Epidermal melanocyte (primary cell): ENCODE measurements around the gene RCN1.
"Not testable (repeated sequence)": the region's sequence is repeated elsewhere in the genome, so short reads cannot be mapped to it uniquely, and the experiment has no call there.

Source experiments
- DNase-seq: peaks from one replicate; pipeline ENCODE4 v3.0.0; 2011; ENCODE audit warnings: low spot score; ENCODE audit not compliant: insufficient read length

RCN1 gene

DNA sequence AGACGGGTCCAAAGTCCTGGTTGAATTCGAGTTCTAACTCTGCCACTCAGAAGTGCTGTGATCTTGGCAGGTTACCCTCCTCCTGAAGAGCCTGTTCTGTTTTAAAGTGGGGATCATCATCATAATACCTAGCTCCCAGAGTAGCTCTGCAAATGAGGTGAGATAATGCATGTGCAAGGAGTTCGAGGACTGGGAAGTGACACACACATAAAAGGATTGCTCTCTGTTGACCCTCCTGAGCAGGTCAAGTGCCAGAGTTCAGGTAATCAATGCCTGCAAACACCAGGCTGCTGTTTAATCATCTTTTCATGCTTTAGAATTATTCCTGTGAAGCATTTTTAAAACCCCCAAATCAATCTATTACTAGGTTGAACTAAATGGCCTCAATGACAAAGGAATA, 19.9 kb downstream of the RCN1 start:
- no peak for DNase-seq

DNA sequence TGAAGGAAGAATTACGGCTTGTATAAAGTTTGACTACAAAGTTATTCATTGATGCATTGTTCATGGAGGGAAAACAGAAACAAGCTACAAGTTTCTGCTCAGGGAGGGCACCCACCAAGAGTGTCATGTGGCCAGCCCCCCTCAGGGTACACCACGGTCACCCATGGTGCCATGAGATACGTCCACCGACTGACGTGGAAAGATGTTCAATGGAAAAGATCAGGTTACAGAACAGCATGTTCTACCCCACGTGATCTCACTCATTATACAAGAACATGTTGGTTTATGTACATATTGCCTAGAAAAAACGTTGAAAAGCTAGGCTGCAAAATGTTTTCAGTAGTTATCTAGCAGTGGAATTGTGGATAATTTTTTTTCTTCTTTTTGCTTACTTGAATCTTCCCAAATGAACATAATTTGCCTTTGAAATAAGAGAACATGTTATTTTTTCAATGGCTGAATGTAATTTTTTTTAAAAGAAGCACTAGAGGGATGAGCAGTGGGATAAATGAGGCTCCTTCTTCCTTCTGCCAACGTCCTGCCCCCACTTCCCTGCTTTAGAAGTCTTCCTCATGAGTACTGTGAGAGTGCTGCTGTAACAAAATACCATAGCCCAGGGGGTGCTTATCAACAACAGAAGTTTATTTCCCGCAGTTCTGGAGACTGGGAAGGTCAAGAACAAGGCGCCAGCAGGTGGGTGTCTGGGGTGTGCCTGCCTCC, 22.5 kb downstream of the RCN1 start:
- no peak for DNase-seq

DNA sequence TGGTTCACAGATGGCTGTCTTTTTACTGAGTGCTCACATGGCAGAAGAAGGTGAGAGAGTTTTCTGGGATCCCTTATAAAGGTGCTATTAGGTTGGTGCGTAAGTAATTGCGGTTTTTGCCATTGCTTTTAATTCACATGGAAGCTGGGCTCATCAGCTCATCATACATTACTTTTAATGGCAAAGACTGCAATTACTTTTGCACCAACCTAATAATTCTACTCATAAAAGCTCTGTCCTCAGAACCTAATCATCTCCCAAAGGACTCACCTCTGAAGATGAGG, 23.0 kb downstream of the RCN1 start:
- DNase-seq = no peak

DNA sequence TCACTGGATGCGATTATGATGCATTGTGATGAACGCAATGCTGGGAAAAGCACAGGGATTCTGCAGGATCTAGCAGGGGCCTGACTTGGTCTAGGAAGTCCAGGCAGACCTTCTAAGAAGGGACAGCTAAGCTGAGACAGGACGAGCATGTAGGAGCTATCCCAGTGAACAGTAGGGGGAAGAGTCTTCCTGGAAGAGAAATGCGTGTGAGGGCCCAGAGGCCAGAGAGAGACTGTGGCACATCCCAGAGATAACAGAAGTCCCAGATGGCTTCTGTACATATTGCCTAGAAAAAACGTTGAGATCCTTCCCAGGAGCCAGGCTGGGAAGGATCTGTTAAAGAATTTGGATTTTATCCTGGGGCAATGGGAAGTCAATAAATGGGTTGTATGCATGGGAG, 24.6 kb downstream of the RCN1 start:
- DNase-seq = no peak

DNA sequence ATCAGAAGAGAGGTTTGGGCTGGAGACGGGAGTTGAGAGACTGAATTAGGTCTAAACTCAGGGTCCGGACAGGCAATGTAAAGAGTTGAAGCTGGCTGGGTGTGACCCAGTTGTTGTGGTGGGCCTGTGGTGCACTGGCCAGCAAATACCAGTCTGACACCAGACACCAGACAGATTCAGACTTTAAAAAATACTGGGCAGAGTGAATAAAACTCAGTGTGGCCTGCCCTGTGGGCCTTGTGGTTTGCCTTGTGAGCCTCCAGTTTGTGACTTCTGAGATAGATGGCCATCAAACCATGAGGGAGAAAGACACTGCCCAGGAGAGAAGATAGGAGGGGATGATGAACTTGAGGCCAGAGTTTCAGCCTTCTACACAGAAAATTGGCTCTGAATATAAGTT, 25.8 kb downstream of the RCN1 start:
- DNase-seq = no peak

DNA sequence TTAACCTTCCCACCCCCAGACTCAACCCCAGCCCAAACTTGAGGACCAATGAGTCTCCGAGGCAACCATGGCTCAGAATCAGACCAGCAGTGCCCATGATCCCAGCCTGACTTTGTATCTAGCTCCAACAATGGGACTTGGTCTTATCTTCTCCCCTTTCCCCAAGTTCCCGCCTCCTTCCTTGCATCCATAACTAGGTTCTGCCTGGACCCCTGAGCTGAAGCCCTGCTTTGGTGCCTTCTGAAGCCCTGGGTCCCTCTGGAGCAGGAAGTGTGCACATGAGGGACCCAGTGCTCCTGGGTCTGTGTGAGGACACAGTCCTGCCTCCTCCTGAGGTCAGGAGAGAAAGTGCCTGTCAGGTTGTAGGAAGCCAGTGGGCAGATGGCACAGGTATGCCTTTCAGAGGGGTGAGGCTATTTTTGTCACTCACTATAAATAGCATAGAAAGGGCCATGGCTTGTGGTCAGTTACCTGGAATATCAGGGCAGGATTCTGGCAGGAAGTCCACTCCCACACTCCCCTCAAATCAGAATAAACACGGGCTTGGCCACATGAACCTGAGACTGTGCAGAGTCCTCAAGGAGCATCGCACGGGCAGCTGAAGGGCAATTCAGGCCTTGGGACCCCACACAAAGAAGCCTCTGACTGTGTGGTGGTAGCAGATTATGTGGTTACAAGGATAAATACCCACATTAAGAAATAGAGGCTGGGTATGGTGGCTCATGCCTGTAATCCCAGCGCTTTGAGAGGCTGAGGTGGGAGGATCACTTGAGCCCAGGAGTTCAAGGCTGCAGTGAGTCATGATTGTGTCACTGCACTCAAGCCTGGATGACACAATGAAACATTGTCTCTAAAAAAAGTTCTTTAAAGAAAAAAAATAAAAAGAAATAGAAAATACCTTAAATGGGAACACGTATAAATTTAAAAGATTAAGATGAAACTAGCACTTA, 27.4 kb downstream of the RCN1 start:
- no peak for DNase-seq

DNA sequence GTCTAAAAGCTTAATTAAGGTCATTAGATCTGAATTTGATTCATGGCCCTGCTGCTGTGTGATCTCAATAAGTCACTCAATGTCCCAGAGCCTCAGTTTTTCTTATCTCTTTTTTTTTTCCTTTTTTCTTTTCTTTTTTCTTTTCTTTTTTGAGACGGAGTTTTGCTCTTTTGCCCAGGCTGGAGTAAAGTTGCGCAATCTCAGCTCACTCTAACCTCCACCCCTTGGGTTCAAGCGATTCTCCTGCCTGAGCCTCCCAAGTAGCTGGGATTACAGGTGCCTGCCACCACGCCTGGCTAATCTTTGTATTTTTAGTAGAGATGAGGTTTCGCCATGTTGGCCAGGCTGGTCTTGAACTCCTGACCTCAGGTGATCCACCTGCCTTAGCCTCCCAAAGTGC, 28.3 kb downstream of the RCN1 start:
- not testable (repeated sequence) for DNase-seq

DNA sequence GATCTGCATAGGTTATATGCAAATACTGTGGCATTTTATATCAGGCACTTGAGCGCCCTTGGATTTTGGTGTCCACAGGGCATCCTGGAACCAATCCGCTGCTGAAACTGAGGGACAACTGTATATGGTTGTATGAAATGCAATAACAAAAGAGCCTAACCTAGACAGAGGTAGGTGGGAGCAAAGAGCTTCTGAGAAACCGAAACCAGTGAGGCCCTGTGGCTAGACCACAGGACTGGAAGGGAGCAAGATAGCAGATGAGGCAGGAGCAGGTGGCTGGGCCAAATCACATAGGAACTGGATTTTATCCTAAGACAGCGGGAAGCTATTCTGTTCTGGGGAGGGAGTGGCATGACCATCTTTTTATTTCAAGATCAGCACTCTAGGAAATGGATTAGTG, 30.1 kb downstream of the RCN1 start:
- no peak for DNase-seq

DNA sequence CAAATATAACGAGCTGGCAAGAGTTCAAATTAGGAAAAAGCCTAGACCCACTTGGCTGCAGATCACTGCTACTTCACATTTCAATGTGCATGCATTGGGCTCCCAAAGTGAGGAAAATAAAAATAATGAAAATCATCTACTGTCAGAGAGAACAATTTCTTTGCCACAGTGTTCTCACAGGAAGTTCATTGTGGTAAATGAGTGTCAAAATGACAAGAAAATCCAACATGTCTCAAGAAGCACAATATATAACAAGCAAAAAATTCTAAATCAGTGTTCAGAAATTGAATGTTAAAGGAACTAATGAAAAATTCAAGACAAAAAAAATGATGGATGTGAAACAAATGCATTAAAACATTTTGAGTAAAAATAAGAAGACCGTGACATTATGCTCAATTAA, 31.3 kb downstream of the RCN1 start:
- no peak for DNase-seq

DNA sequence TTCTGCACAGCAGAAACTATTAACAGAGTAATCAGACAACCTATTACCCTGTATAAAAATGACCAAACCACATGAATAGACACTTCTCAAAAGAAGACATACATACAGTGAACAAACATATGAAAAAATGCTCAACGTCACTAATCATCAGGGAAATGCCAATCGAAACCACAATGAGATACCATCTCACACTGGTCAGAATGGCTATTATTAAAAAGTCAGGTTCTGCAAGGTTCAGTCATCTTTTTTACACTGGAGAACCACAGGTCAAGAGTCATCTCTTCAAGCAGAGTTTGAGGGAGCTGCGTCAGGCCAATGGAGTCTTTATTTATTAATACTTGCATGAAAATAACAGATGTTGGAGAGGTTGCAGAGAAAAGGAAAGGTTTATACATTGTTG, 40.4 kb downstream of the RCN1 start:
- no peak for DNase-seq

DNA sequence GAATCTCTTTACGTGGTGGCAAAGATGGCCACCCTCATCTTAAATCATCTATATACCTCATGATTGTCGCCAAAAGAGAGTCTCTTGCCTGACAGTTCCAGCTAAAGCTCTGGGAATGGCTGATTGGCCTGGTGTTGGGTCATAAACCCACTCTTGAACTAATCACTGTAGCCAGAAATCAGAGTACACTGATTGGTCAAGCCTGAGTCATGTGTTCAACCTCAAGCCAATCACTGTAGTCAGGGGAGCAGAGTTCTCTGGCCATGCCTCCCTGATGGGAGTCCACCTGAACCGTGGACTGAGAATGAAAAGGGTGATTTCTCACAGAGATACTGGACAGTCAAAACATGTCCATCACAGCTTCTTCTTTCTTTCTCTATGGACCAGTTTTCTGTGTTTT, 45.8 kb downstream of the RCN1 start:
- no peak for DNase-seq

DNA sequence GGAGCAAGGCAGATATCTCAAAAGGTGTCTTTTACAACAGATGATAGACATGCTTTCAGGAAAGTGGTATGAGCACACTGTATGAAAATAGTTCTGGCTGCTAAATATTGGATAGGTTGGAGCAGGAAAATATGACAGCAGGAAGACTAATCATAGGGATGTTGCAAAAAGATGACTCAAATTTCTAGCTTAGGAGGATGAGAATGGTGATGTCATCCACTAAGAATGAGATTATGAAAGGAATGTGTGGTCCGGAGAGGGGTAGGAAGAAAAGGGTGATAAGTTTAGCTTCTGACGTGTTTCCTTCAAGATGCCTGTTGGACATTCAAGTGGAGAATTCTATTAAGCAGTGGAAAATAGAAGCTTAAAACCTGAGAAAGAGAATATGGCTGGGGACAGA, 46.4 kb downstream of the RCN1 start:
- DNase-seq = no peak

DNA sequence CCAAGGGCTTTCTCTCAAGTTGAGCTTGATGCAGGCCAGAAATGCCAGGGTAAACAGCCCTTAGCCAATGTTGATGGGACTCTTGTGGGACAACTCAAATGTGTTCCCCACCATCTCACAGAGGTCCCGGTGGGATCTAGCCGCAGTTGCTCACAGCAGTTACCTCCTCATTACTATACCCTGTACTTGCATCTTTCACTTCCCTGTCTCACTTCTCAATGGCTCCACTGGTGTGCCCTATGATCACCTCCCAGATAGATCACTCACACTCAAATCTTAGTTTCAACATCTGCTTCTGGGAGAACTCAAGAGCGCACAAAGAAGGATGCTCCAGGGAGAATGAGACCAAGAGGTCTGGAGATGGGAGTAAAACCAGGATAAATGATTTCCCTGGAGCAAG, 47.0 kb downstream of the RCN1 start:
- DNase-seq = no peak

DNA sequence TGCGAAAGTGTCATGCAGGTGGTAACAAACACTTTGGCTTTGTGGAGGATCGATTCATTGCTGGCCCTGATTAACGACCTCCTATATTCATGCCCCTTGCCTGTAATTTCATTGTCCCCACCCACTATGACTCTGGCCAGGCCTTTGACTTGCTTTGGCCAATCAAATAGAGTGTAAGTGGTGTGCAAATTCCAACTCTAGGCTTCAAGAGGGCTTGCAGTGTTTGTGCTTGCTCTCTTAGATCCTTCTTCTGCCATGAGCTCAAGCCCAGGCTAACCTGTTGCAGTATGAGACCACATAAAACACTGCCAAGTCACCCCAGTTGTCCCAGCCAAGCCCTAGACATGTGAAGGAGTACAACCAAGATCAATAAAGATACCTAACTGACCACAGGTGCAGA, 48.0 kb downstream of the RCN1 start:
- no peak for DNase-seq

DNA sequence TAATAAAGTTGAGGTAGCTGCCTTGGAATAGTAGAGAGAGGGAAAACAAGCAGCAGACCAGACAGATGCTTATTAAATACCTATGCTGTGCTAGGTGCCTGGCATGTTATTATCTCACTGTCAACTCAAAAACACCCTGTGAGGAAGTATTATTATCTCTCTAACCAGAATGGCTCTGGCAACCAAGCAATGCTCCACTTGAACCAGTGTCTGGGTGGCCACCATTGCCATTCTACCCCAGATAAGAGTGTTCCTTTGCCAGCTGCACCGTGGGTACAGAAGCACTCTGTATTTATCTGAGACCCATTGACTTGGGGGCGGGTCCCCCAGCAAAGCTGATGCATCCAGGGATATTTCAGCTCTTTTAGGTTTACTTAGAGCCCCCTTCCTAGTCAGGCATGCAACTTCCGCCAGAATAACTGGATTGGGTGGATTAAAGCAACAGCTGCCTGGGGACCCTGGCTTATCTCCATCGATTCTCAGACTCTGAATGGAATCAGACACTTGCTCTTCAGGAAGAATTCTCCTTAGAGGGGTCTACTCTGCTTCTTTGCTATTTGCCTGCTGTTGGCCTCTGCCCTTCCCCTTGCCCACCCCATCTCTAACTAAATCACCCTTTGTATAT, 49.1 kb downstream of the RCN1 start:
- DNase-seq = no peak

DNA sequence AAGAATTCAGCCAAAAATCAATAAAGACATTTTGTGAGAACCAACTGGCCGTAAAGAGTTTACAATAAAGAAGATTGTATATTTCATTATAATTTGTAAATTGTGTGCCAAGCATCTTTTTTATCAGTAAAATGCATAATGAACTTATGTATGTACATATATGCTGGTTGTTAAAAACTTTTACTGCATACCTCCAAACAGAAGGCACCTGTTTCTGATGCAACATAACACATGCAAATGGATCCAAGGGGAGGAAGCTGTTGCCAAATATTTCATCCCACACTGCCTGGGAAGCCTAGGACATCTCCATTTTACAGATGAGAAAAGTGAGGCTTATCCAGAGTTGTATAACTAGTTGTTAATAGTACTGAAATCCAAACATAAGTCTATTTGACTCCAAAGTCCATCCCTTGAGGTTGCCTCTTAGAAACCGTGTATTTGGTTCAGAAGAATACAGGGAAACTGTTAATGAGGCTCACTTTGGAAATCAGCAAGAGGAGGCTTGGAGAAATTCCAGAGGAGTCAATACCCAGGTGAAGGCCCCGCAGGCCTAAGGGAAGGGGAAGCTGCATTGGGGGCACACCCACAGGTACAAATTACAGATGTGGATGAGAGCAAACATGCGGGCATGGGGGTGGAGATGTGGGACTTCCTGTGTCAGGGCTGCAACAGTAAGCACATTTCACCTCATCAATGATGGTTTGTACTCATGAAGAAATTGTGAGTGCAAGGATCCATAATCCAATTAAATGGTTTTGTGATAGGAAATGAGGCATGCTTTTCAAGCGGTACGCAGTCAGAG, 51.1 kb downstream of the RCN1 start:
- no peak for DNase-seq

DNA sequence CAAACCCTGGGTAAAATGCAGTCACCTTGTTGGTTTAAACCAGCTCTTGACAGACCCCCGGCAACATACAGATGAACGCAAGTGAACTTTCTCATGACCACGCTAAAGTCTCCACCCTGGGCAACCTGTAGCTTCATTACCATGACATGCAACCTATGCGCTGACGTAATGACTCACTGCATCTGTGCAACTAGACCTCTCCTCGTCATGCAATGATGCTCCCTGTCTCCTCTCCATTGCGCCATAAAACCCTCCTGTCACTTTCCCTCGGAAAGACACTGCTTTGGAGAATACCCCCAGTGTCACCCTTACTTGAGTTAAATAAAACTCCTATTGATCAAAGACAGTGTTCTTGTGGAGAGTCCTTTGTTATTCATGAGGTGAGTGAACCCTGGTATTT, 52.5 kb downstream of the RCN1 start:
- no peak for DNase-seq

DNA sequence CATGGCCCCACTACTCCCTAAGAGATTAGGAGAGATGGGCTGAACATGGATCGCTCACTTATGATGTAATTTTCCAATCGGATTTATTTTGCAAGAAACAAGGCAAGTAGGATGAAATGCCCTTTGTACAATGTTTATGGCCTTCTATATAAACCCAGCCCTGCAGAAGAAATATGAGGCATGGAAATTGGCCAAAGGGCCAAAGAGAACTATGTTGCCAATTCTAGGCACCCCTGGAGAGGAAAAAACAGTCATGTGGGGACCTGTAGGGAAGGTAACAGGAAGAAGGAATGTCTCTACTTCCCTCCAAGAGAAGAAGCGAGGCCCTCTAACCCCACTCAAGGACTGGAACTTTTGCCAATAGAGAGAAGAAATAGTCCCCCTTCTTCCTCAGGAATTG, 54.4 kb downstream of the RCN1 start:
- no peak for DNase-seq

DNA sequence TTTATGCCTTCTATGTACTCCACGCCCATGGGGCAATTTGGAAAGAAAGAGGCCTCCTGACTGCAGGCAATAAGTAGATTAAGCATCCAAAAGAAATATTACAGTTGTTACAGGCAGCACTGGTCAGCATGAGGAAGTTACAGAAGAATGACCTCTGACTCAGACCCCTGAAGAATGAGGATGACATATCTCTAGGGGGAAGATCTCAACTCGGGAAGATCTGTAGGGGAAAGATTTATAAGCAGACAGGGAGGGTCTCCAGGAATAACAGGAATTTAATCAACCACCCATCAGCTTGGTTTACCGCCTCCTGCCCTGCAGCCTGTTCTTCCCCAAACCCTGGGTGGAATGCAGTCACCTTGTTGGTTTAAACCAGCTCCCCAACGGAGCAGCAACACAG, 58.0 kb downstream of the RCN1 start:
- DNase-seq = no peak

DNA sequence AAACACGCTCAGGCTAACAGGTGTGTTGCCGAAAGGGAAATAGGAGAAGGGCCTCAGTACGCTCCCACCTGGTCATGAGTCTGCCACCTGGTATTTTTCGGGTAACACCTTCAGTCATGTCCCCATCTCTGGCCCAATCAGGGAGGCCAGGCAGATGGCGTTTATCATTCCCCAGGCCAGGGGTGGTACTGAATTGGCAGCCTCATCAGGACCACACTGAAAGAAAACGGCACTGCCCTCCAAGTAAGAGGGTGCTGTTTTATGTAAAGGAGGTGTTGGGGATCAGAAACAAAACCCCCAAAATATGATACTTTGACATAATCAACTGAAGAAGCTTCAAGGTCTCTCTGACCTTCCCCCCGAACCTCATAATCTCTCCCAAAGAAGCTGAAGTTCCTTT, 58.9 kb downstream of the RCN1 start:
- no peak for DNase-seq

DNA sequence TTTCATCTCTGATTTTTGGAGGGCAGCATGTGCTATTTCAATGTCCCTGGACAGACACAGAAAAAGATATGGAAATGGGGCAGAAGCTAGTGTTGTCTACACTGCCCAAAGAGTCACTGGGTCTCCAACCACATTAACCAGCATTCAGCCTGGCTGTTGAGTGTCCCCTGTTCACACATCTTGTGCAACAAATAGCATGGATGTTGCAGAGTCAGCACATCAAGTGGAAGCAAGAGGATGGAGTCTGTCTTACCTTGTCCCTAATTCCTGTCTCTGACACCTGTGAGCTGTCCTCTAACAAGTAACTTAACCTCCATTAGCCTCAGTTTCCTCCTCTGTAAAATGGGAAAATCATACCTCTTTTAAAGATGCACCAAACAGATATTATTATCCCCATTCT, 60.2 kb downstream of the RCN1 start:
- DNase-seq = no peak

DNA sequence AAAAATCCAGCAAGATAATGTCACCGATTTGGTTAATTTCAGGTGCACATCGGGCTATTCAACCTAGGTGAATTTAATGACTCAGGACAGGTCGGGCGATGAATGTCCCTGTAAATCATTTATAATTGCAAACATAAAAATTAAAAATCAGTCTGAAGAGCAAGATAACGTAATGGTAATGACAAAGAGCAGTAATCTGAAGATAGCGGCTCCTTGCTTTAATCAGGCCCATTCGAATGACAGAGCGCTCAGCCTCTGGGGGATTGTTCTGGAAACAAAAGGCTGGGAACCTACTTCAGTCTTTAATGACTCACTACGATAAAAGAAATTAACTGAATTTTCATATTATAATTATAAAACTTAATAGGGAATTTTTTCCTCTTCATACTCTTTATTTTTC, 61.3 kb downstream of the RCN1 start:
- no peak for DNase-seq
